DOHH2 (cell line): ENCODE data around the gene MYO1C.

Experiments used
- H3F3A ChIP-seq: fragments of 200-600 bp; sonication (generic), shearing (Covaris generic); 2 replicates; pipeline ENCODE4 v1.6.0; 2016; ENCODE audit warnings: antibody characterized with exemption, mild to moderate bottlenecking; ENCODE audit not compliant: control insufficient read depth, insufficient read depth
- H3K27ac ChIP-seq: fragments of 200-600 bp; sonication (generic); 2 replicates; pipeline ENCODE4 v1.5.1; 2014; ENCODE audit warnings: low read depth, mild to moderate bottlenecking, low read length, moderate library complexity
- H3K27me3 ChIP-seq: fragments of 200-600 bp; sonication (generic); 2 replicates; pipeline ENCODE4 v1.6.1; 2014; ENCODE audit warnings: mild to moderate bottlenecking, low read length, mixed read lengths; ENCODE audit not compliant: control insufficient read depth
- H3K36me3 ChIP-seq: fragments of 200-600 bp; sonication (generic); 2 replicates; pipeline ENCODE4 v1.6.1; 2014; ENCODE audit warnings: mild to moderate bottlenecking, low read length, moderate library complexity, mixed read lengths; ENCODE audit not compliant: control insufficient read depth
- H3K4me1 ChIP-seq: fragments of 200-600 bp; sonication (generic); 2 replicates; pipeline ENCODE4 v1.6.1; 2014; ENCODE audit warnings: mild to moderate bottlenecking, low read length, mixed read lengths; ENCODE audit not compliant: control insufficient read depth
- H3K4me2 ChIP-seq: fragments of 200-600 bp; sonication (generic); 2 replicates; pipeline ENCODE4 v1.6.0; 2014; ENCODE audit warnings: mild to moderate bottlenecking, low read length, moderate library complexity
- H3K4me3 ChIP-seq: fragments of 200-600 bp; sonication (generic); 2 replicates; pipeline ENCODE4 v1.5.1; 2014; ENCODE audit warnings: mild to moderate bottlenecking, low read length, mixed read lengths
- H3K79me2 ChIP-seq: fragments of 200-600 bp; sonication (generic); 2 replicates; pipeline ENCODE4 v1.6.1; 2014; ENCODE audit warnings: mild to moderate bottlenecking, low read length, mixed read lengths; ENCODE audit not compliant: control insufficient read depth
- H3K9me2 ChIP-seq: fragments of 200-600 bp; sonication (generic); replicated peaks from 2 replicates; pipeline ENCODE4 v1.6.1; 2014; ENCODE audit warnings: mild to moderate bottlenecking, low read length, mixed read lengths; ENCODE audit not compliant: control insufficient read depth
- H3K9me3 ChIP-seq: fragments of 200-600 bp; sonication (generic); 2 replicates; pipeline ENCODE4 v1.6.1; 2014; ENCODE audit warnings: antibody characterized with exemption, low read length, mixed read lengths; ENCODE audit not compliant: control insufficient read depth, insufficient read depth
- H4K20me1 ChIP-seq: fragments of 200-600 bp; sonication (generic); 2 replicates; pipeline ENCODE4 v1.6.0; 2014; ENCODE audit warnings: low read depth, mild to moderate bottlenecking, antibody characterized with exemption, low read length, moderate library complexity; ENCODE audit not compliant: control insufficient read depth, insufficient read depth
- EZH2phosphoT487 ChIP-seq: fragments of 200-600 bp; sonication (generic); IDR thresholded peaks from 2 replicates; pipeline ENCODE4 v1.6.1; 2017; ENCODE audit warnings: borderline replicate concordance, mild to moderate bottlenecking, antibody characterized with exemption, low read length, moderate library complexity, mixed read lengths
- TF ChIP-seq, protein P1 (sequence below): fragments of 200-600 bp; sonication (generic); IDR thresholded peaks from one replicate; pipeline ENCODE4 v1.5.1; 2014; ENCODE audit warnings: antibody characterized with exemption, mild to moderate bottlenecking, low read depth, low read length; ENCODE audit not compliant: poor library complexity, severe bottlenecking

MYO1C gene

DNA sequence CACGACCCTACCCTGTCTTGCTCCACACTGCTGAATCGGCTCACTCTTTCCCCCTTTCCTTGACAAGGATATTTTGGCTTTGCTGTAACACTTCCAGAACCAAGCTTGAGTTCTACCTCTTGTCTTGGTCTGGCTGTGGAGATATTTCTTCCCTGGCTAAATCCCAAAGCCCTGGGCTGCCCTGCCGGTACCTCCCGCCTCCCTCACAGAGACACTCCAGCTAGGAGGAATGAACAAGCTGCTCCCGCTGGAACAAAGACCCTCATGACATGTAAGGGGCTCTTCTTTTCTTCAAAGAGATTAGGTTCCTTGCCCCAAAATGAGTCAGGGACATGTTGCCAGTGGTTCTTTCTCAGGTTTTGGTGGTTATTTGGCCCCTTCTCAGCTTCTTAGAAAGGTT, 13.1 kb upstream of the MYO1C start:
- no peaks in the 10 kb centered on the region for H3K9me2 ChIP-seq
- TF ChIP-seq, protein P1, sequence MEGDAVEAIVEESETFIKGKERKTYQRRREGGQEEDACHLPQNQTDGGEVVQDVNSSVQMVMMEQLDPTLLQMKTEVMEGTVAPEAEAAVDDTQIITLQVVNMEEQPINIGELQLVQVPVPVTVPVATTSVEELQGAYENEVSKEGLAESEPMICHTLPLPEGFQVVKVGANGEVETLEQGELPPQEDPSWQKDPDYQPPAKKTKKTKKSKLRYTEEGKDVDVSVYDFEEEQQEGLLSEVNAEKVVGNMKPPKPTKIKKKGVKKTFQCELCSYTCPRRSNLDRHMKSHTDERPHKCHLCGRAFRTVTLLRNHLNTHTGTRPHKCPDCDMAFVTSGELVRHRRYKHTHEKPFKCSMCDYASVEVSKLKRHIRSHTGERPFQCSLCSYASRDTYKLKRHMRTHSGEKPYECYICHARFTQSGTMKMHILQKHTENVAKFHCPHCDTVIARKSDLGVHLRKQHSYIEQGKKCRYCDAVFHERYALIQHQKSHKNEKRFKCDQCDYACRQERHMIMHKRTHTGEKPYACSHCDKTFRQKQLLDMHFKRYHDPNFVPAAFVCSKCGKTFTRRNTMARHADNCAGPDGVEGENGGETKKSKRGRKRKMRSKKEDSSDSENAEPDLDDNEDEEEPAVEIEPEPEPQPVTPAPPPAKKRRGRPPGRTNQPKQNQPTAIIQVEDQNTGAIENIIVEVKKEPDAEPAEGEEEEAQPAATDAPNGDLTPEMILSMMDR = no peak
- no peak for TF ChIP-seq EZH2phosphoT487
- H3K4me3 ChIP-seq = no peak overlapping the region
- no peaks in the 10 kb centered on the region for H3F3A ChIP-seq
- peaks cover 4% of the 10 kb centered on the region; the same call in 1 of the 2 replicates for H3K36me3 ChIP-seq
- no peaks in the 10 kb centered on the region for H3K9me3 ChIP-seq
- no peaks in the 10 kb centered on the region for H3K27me3 ChIP-seq
- no peaks in the 10 kb centered on the region for H3K79me2 ChIP-seq
- no peak overlapping the region for H3K4me2 ChIP-seq
- H3K4me1 ChIP-seq = no peaks in the 10 kb centered on the region
- H3K27ac ChIP-seq = no peak overlapping the region
- H4K20me1 ChIP-seq = no peaks in the 10 kb centered on the region

DNA sequence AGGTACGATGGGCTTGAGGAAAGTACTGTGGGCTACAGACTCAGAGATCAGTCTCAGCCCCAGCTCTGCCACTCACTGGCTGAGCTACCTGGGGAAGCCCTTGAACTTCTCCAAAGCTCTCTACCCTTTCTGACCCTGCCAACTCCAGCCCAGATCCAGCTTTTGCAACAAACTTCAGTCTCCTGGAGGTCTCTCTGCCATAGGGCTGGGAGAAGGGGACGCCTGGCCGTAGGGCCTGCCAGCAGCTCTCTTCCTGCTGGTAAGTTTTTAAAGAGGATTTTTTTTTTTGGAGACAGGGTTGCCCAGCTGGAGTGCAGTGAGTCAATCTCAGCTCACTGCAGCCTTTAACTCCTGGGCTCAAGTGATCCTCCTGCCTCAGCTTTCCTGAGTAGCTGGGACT, 12.4 kb upstream of the MYO1C start:
- Histone ChIP-seq H3K4me1 (no peaks in the 10 kb centered on the region), H3K27ac (no peak overlapping the region), H3K9me2 (no peaks in the 10 kb centered on the region), H3K4me2 (no peak overlapping the region), H3K36me3 (peaks cover 4% of the 10 kb centered on the region; the same call in 1 of the 2 replicates), H3K79me2 (no peaks in the 10 kb centered on the region), H3F3A (no peaks in the 10 kb centered on the region), H3K9me3 (no peaks in the 10 kb centered on the region), H3K27me3 (no peaks in the 10 kb centered on the region), H3K4me3 (no peak overlapping the region), H4K20me1 (no peaks in the 10 kb centered on the region)
- TF ChIP-seq EZH2phosphoT487 = no peak
- TF ChIP-seq, protein P1 = no peak

DNA sequence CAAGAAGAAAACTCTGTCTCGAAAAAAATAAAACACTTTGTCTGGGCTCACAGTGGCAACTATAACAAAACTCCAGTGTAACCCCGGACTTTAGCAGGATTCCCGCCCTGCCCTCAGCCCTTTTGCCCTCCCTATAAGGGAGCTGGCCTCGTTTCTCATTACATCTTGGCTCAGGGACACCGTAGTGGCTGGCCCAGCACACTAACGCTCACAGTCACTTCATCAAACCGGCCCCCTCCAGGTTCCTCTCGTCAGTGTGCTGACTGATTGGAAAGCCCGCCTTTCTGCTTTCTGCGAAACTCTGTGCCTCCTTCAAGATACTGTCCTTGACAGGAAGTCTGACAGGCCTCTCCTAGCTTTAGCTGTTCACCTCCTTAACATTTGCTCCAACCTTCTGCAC, 11.2 kb upstream of the MYO1C start:
- H3K9me3 ChIP-seq = no peaks in the 10 kb centered on the region
- no peak overlapping the region for H3K4me2 ChIP-seq
- no peak overlapping the region for H3K4me3 ChIP-seq
- no peaks in the 10 kb centered on the region for H3K79me2 ChIP-seq
- H3K27ac ChIP-seq = no peak overlapping the region
- H3K27me3 ChIP-seq = no peaks in the 10 kb centered on the region
- H4K20me1 ChIP-seq = no peaks in the 10 kb centered on the region
- H3K36me3 ChIP-seq = peaks cover 4% of the 10 kb centered on the region; the same call in 1 of the 2 replicates
- TF ChIP-seq, protein P1 = no peak
- TF ChIP-seq EZH2phosphoT487 = no peak
- no peaks in the 10 kb centered on the region for H3K4me1 ChIP-seq
- H3F3A ChIP-seq = no peaks in the 10 kb centered on the region
- no peaks in the 10 kb centered on the region for H3K9me2 ChIP-seq
